ENCODE measurements around the gene SMIM14.

DNA sequence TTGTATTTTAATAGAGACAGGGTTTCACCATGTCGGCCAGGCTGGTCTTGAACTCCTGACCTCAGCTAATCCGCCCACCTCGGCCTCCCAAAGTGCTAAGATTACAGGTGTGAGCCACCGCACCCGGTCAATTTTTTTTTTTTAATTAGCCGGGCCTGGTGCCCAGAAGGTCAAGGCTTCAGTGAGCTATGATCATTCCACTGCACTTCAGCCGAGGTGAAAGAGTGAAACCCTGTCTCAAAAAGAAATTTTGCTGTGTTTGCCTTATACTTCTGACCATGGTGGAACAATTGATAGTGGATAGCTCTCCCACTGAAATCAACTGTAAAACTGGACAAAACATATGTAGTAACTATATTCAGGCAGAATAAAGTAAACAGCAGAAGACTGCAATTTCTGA lies 24.0 kb upstream of the SMIM14 start:
- TF ChIP-seq, protein P1, sequence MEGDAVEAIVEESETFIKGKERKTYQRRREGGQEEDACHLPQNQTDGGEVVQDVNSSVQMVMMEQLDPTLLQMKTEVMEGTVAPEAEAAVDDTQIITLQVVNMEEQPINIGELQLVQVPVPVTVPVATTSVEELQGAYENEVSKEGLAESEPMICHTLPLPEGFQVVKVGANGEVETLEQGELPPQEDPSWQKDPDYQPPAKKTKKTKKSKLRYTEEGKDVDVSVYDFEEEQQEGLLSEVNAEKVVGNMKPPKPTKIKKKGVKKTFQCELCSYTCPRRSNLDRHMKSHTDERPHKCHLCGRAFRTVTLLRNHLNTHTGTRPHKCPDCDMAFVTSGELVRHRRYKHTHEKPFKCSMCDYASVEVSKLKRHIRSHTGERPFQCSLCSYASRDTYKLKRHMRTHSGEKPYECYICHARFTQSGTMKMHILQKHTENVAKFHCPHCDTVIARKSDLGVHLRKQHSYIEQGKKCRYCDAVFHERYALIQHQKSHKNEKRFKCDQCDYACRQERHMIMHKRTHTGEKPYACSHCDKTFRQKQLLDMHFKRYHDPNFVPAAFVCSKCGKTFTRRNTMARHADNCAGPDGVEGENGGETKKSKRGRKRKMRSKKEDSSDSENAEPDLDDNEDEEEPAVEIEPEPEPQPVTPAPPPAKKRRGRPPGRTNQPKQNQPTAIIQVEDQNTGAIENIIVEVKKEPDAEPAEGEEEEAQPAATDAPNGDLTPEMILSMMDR (IDR thresholded peaks at IDR 0.05; ENCODE audit: insufficient read depth, low read length, poor library complexity, severe bottlenecking) = no peak
- no peak for TF ChIP-seq EZH2phosphoT487 (conservative IDR thresholded peaks at IDR 0.05; ENCODE audit: low read length)
